ENCODE results near the gene KIF17. TPM values are rescaled to one million over a fixed set of nuclear protein-coding genes. Genes with fewer than 3 reads are reported as not detected.

Gene KIF17
- polyA plus RNA-seq, 1 donor from 2014 or later = 10.0 TPM

DNA sequence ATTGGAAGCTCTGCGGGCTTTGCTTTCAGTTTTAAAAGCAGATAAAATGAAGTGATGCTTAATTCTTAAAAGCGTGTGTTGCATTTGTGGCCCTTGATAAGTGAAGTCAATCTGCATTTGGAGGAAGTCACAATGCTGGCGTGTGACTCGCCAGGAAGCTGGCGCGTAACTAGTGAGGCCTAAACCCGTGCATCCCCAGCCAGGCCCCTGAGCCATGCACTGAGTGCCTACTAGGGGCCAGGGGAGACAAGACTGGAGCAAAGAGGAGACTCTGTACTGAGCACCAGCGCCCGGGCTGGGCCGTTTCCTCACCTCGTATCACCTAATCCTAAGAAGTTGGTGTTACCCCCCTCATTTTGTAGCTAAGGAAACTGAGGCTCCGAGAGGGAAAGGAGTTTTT, 52.1 kb downstream of the KIF17 start:
- Histone ChIP-seq H4K20me1 (ENCODE audit: insufficient read depth) (no peaks in the 10 kb centered on the region), H3K27me3 (ENCODE audit: insufficient read depth, low read depth, low read length) (no peaks in the 10 kb centered on the region), H3K9me2 (ENCODE audit: insufficient read depth, low read length) (no peaks in the 10 kb centered on the region), H3K4me2 (ENCODE audit: low read length) (no peak overlapping the region), H3K4me3 (ENCODE audit: low read length) (no peak overlapping the region), H3K79me2 (replicated peaks; ENCODE audit: insufficient read depth, low read length) (peaks cover 5% of the 10 kb centered on the region), H3F3A (ENCODE audit: insufficient read depth, low read length, poor library complexity, severe bottlenecking) (no peaks in the 10 kb centered on the region), H3K9me3 (ENCODE audit: low read length) (no peaks in the 10 kb centered on the region), H3K27ac (ENCODE audit: low read length) (no peak overlapping the region), H2AFZ (ENCODE audit: low read depth, low read length) (no peak overlapping the region), H3K9ac (ENCODE audit: low read length) (no peak overlapping the region), H3K36me3 (ENCODE audit: insufficient read depth, low read length) (no peaks in the 10 kb centered on the region)
- TF ChIP-seq EZH2 (IDR thresholded peaks at IDR 0.05; ENCODE audit: borderline replicate concordance, insufficient read depth, low read length, poor library complexity, severe bottlenecking) = no peak
- TF ChIP-seq, protein P1, sequence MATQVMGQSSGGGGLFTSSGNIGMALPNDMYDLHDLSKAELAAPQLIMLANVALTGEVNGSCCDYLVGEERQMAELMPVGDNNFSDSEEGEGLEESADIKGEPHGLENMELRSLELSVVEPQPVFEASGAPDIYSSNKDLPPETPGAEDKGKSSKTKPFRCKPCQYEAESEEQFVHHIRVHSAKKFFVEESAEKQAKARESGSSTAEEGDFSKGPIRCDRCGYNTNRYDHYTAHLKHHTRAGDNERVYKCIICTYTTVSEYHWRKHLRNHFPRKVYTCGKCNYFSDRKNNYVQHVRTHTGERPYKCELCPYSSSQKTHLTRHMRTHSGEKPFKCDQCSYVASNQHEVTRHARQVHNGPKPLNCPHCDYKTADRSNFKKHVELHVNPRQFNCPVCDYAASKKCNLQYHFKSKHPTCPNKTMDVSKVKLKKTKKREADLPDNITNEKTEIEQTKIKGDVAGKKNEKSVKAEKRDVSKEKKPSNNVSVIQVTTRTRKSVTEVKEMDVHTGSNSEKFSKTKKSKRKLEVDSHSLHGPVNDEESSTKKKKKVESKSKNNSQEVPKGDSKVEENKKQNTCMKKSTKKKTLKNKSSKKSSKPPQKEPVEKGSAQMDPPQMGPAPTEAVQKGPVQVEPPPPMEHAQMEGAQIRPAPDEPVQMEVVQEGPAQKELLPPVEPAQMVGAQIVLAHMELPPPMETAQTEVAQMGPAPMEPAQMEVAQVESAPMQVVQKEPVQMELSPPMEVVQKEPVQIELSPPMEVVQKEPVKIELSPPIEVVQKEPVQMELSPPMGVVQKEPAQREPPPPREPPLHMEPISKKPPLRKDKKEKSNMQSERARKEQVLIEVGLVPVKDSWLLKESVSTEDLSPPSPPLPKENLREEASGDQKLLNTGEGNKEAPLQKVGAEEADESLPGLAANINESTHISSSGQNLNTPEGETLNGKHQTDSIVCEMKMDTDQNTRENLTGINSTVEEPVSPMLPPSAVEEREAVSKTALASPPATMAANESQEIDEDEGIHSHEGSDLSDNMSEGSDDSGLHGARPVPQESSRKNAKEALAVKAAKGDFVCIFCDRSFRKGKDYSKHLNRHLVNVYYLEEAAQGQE (IDR thresholded peaks at IDR 0.05; ENCODE audit: borderline replicate concordance) = no peak
- TF ChIP-seq SMC3 (conservative IDR thresholded peaks at IDR 0.05; ENCODE audit: poor library complexity) = no peak
- no peak for TF ChIP-seq MXI1 (conservative IDR thresholded peaks at IDR 0.05; ENCODE audit: poor library complexity, severe bottlenecking)

- no peaks in the 10 kb centered on the region for H4K20me1 ChIP-seq (ENCODE audit: insufficient read depth)
- no peak overlapping the region for H3K4me2 ChIP-seq (ENCODE audit: low read length)
- TF ChIP-seq EP300 (conservative IDR thresholded peaks at IDR 0.05; ENCODE audit: poor library complexity, severe bottlenecking) = no peak
- no peak for TF ChIP-seq SMC3 (conservative IDR thresholded peaks at IDR 0.05; ENCODE audit: poor library complexity)
- no peak for TF ChIP-seq MXI1 (conservative IDR thresholded peaks at IDR 0.05; ENCODE audit: poor library complexity, severe bottlenecking)
- TF ChIP-seq RAD21 (conservative IDR thresholded peaks at IDR 0.05) = no peak
- TF ChIP-seq CTCF (IDR thresholded peaks at IDR 0.05; ENCODE audit: poor library complexity, severe bottlenecking) = no peak
- no peak for TF ChIP-seq POLR2AphosphoS5 (IDR thresholded peaks at IDR 0.05)
- no peak for TF ChIP-seq EZH2 (IDR thresholded peaks at IDR 0.05; ENCODE audit: borderline replicate concordance, insufficient read depth, low read length, poor library complexity, severe bottlenecking)
- TF ChIP-seq, protein P1 (IDR thresholded peaks at IDR 0.05; ENCODE audit: borderline replicate concordance) = no peak
- TF ChIP-seq TAF1 (IDR thresholded peaks at IDR 0.05; ENCODE audit: low read depth) = no peak
- H3K9me3 ChIP-seq (ENCODE audit: low read length) = no peaks in the 10 kb centered on the region
- H3K9ac ChIP-seq (ENCODE audit: low read length) = no peak overlapping the region
- H2AFZ ChIP-seq (ENCODE audit: low read depth, low read length) = no peak overlapping the region
- no peaks in the 10 kb centered on the region for H3K9me2 ChIP-seq (ENCODE audit: insufficient read depth, low read length)
- H3K4me3 ChIP-seq (ENCODE audit: low read length) = no peak overlapping the region
- peaks cover 20% of the 10 kb centered on the region for H3K79me2 ChIP-seq (replicated peaks; ENCODE audit: insufficient read depth, low read length)
- H3K36me3 ChIP-seq (ENCODE audit: insufficient read depth, low read length) = no peaks in the 10 kb centered on the region
- H3F3A ChIP-seq (ENCODE audit: insufficient read depth, low read length, poor library complexity, severe bottlenecking) = no peaks in the 10 kb centered on the region
- H3K27ac ChIP-seq (ENCODE audit: low read length) = no peak overlapping the region
- no peaks in the 10 kb centered on the region for H3K27me3 ChIP-seq (ENCODE audit: insufficient read depth, low read depth, low read length)
These were observed 53.7 kb downstream of the KIF17 start for GRCh38 chr1:20663969-20664715.

Data from neural cell (in vitro differentiated cells).